SU-DHL-6 (cell line): ENCODE measurements around the gene NRP1.

Experiments
- H2AFZ ChIP-seq: fragments of 200-600 bp; sonication (generic); 2 replicates; pipeline ENCODE4 v1.6.1; 2014; ENCODE audit warnings: low read depth, mild to moderate bottlenecking, moderate library complexity, mixed read lengths, antibody characterized with exemption, low read length; ENCODE audit not compliant: severe bottlenecking
- H3F3A ChIP-seq: fragments of 200-600 bp; shearing (Covaris generic); 2 replicates; pipeline ENCODE4 v1.6.0; 2016; ENCODE audit warnings: antibody characterized with exemption, mild to moderate bottlenecking; ENCODE audit not compliant: insufficient read depth
- H3K27ac ChIP-seq: fragments of 200-600 bp; sonication (generic); 2 replicates; pipeline ENCODE4 v1.5.1; 2016; ENCODE audit warnings: low read depth, mild to moderate bottlenecking, low read length, moderate library complexity, mixed read lengths
- H3K27me3 ChIP-seq: fragments of 200-600 bp; sonication (generic), shearing (Covaris generic); 2 replicates; pipeline ENCODE4 v1.6.0; 2014; ENCODE audit warnings: mild to moderate bottlenecking, low read length
- H3K36me3 ChIP-seq: fragments of 200-600 bp; sonication (generic); 2 replicates; pipeline ENCODE4 v1.6.1; 2014; ENCODE audit warnings: mild to moderate bottlenecking, low read length, mixed read lengths
- H3K4me2 ChIP-seq: fragments of 300-600, 200-600 bp; shearing (Covaris generic), sonication (generic); 2 replicates; pipeline ENCODE4 v1.6.0; 2014; ENCODE audit warnings: low read length, low read depth, mild to moderate bottlenecking; ENCODE audit not compliant: poor library complexity, severe bottlenecking
- H3K4me3 ChIP-seq: fragments of 200-600 bp; sonication (generic); 2 replicates; pipeline ENCODE4 v1.5.1; 2014; ENCODE audit warnings: antibody characterized with exemption, low read length, mild to moderate bottlenecking, mixed read lengths; ENCODE audit not compliant: insufficient read depth, poor library complexity, severe bottlenecking
- H3K79me2 ChIP-seq: fragments of 200-600 bp; sonication (generic); 2 replicates; pipeline ENCODE4 v1.6.1; 2014; ENCODE audit warnings: mild to moderate bottlenecking, low read length, moderate library complexity; ENCODE audit not compliant: insufficient read depth
- H3K9ac ChIP-seq: fragments of 200-600 bp; sonication (generic); 2 replicates; pipeline ENCODE4 v1.7.0; 2014; ENCODE audit warnings: mild to moderate bottlenecking, low read length
- H3K9me2 ChIP-seq: fragments of 200-600 bp; sonication (generic); replicated peaks from 2 replicates; pipeline ENCODE4 v1.6.1; 2014; ENCODE audit warnings: low read length; ENCODE audit not compliant: insufficient read depth
- H3K9me3 ChIP-seq: fragments of 200-600 bp; sonication (generic); 2 replicates; pipeline ENCODE4 v1.6.1; 2014; ENCODE audit warnings: low read length, mixed read lengths; ENCODE audit not compliant: insufficient read depth
- H4K20me1 ChIP-seq: fragments of 200-600 bp; sonication (generic); 2 replicates; pipeline ENCODE4 v1.6.1; 2014; ENCODE audit warnings: low read depth, mild to moderate bottlenecking, antibody characterized with exemption, low read length, moderate library complexity, mixed read lengths
- CTCF ChIP-seq: fragments of 200-600 bp; sonication (generic); IDR thresholded peaks from one replicate; pipeline ENCODE4 v1.5.1; 2017; ENCODE audit warnings: antibody characterized with exemption, mild to moderate bottlenecking, low read length, moderate library complexity; ENCODE audit not compliant: insufficient read depth, poor library complexity, severe bottlenecking
- EZH2phosphoT487 ChIP-seq: fragments of 200-600 bp; sonication (generic), shearing (Covaris generic); conservative IDR thresholded peaks from 2 replicates; pipeline ENCODE4 v1.6.1; 2018; ENCODE audit warnings: mild to moderate bottlenecking, antibody characterized with exemption, low read length, moderate library complexity, mixed read lengths

NRP1 gene

DNA sequence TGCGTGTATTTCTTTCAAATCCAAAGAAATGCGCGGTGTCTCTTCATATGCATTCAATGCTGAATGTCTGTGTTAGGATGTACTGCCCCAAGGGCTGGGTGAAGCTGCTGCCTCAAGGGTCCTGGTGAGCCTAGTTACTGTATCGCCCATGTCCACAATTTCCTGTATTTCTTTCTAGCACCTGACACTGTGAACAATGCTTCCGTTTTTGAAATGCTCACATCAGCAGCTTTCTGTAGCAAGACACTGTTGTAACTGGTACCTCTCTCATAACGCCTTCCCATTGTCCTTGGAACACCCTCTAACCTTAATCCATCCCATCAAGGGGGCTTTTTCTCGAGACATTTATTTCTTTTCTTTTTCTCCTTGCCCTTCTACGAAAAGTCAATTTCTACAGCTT lies 25.1 kb downstream of the NRP1 start:
- Histone ChIP-seq H3K27me3 (no peaks in the 10 kb centered on the region), H3K4me3 (no peak overlapping the region), H3K79me2 (no peaks in the 10 kb centered on the region), H4K20me1 (no peaks in the 10 kb centered on the region), H3K27ac (no peak overlapping the region), H3K9ac (no peak overlapping the region), H3K9me2 (no peaks in the 10 kb centered on the region), H3K4me2 (no peak overlapping the region), H2AFZ (no peak overlapping the region), H3K36me3 (no peaks in the 10 kb centered on the region), H3F3A (no peaks in the 10 kb centered on the region), H3K9me3 (no peaks in the 10 kb centered on the region)
- TF ChIP-seq EZH2phosphoT487 (no peak), CTCF (no peak)

- Histone ChIP-seq H3K4me3 (no peak overlapping the region), H3F3A (no peaks in the 10 kb centered on the region), H3K27ac (no peak overlapping the region), H4K20me1 (no peaks in the 10 kb centered on the region), H3K36me3 (no peaks in the 10 kb centered on the region), H2AFZ (no peak overlapping the region), H3K4me2 (no peak overlapping the region), H3K79me2 (no peaks in the 10 kb centered on the region), H3K9me2 (no peaks in the 10 kb centered on the region), H3K9me3 (no peaks in the 10 kb centered on the region), H3K9ac (no peak overlapping the region), H3K27me3 (no peaks in the 10 kb centered on the region)
- no peak for TF ChIP-seq CTCF
- TF ChIP-seq EZH2phosphoT487 = no peak
Observed at GRCh38 chr10:33307835-33308234, 26.6 kb downstream of the NRP1 start.

DNA sequence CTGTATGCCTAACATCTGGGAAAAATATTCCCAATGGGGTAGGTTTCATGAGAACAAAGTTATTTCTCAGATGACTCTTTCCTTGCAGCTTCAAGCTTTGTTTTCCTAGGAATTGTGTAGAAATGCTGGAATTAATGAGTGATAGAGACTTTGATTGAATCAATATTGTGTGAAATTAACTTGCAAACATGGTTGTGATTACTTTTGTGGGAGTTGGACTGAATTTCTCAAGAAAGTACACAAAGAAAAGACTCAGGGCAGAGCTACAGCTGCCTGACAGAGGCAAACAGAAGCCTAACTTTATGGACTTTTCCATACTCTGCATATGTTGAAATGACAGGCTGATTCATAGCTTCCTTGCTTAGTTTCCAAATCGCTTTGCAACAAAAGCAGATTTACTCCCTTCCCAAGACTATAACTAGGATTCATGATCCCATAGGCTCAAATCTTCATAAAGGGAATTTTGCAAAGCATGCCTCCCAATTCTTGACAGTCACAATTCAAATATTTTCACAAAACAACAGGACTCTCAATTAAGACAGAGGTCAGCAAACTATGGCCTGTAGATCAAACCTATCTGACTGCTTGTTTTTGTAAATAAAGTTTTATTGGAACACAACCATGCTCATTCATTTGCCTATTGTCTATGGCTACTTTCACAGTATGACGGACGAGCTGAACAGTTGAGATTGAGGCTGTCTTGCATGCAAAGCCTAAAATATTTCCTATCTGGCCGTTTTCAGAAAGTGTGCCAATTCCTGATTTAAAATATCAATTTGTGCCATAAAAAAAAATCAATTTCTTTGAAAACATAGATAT lies 27.6 kb downstream of the NRP1 start:
- no peaks in the 10 kb centered on the region for H3K27me3 ChIP-seq
- no peak overlapping the region for H3K9ac ChIP-seq
- no peak overlapping the region for H2AFZ ChIP-seq
- no peak overlapping the region for H3K27ac ChIP-seq
- TF ChIP-seq EZH2phosphoT487 (no peak), CTCF (no peak)
- H3K9me3 ChIP-seq = no peaks in the 10 kb centered on the region
- H3F3A ChIP-seq = no peaks in the 10 kb centered on the region
- no peaks in the 10 kb centered on the region for H3K79me2 ChIP-seq
- H3K4me2 ChIP-seq = no peak overlapping the region
- H3K9me2 ChIP-seq = no peaks in the 10 kb centered on the region
- no peak overlapping the region for H3K4me3 ChIP-seq
- H4K20me1 ChIP-seq = no peaks in the 10 kb centered on the region
- no peaks in the 10 kb centered on the region for H3K36me3 ChIP-seq
